OCI-LY3 (cell line): ENCODE results near the gene LMNTD1.

Experiments used
- EZH2phosphoT487 ChIP-seq: fragments of 200-600 bp; shearing (Covaris generic); IDR thresholded peaks from 2 replicates; pipeline ENCODE4 v1.6.1; 2018; ENCODE audit warnings: antibody characterized with exemption, mixed run types, low read depth
- TF ChIP-seq, protein P1 (sequence below): fragments of 200-600, 300-600 bp; sonication (generic); IDR thresholded peaks from 2 replicates; pipeline ENCODE4 v1.5.1; 2014; ENCODE audit warnings: antibody characterized with exemption, low read length, low read depth

DNA sequence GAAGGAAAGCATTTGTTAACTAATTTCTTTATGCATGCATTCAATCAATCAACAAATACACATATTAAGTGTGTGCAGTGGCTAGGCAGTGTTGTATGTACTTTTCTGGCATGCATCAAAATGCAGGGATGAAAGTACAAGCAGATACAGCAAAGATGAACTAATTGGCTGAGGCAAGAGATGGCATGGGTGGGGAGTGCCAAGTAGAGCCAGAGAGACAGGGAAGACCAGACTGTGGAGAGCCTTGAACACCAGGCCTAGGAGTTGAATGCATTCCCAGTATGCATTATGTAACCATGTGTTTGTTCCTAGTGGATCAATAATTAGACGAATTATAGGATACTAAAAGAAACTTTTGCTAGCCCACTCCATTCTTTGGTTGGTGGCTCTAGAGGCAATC is 17.3 kb upstream of the LMNTD1 start:
- TF ChIP-seq, protein P1, sequence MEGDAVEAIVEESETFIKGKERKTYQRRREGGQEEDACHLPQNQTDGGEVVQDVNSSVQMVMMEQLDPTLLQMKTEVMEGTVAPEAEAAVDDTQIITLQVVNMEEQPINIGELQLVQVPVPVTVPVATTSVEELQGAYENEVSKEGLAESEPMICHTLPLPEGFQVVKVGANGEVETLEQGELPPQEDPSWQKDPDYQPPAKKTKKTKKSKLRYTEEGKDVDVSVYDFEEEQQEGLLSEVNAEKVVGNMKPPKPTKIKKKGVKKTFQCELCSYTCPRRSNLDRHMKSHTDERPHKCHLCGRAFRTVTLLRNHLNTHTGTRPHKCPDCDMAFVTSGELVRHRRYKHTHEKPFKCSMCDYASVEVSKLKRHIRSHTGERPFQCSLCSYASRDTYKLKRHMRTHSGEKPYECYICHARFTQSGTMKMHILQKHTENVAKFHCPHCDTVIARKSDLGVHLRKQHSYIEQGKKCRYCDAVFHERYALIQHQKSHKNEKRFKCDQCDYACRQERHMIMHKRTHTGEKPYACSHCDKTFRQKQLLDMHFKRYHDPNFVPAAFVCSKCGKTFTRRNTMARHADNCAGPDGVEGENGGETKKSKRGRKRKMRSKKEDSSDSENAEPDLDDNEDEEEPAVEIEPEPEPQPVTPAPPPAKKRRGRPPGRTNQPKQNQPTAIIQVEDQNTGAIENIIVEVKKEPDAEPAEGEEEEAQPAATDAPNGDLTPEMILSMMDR: no peak
- no peak for TF ChIP-seq EZH2phosphoT487
